ENCODE data around the gene RNF150.

DNA sequence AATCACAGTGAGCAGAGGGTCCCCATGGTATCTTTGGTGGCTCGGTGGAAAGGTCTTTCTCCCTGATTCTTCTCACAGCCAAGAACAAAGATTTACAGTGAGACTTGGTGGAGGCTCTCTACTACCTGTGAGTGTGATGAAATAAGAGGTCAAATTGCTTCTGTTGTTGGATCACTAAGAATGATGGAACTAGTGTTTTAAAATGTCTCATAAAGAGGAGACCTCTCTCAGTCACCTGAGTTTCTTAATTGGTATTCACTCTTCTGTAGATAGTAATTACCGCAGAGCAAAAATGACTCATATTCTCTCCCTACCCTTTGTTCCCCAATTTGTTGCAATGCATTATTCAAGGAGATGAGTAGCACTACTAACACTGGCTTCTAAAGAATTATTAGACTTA, 276.2 kb downstream of the RNF150 start:
- TF ChIP-seq CTCF (IDR thresholded peaks at IDR 0.05) (no peak), POLR2AphosphoS5 (IDR thresholded peaks at IDR 0.05; ENCODE audit: insufficient read depth in 1 of 2, low read depth in 1 of 2) (no peak)

Measured in vagina (tissue), 2 donors.